Body of pancreas (tissue), 4 donors: ENCODE data around the gene SEMA4C.

ENCODE experiments used
- CTCF ChIP-seq, 7 experiments: fragments of 450-650 bp in 4 of 7; fragments of 200-600 bp in 3 of 7; sonication (generic) in 3 of 7; IDR thresholded peaks; one replicate each; pipeline ENCODE4 v1.5.1; 2016 to 2019; ENCODE audit warnings: antibody characterized with exemption in 7 of 7
- POLR2A ChIP-seq, 3 donors: fragments of 450-650 bp; IDR thresholded peaks; one replicate each; pipeline ENCODE4 v1.6.1; 2016; ENCODE audit warnings: antibody characterized with exemption in 3 of 3, mild to moderate bottlenecking in 2 of 3

- TF ChIP-seq CTCF (IDR thresholded peaks at IDR 0.05) = no peak
- no peak for TF ChIP-seq POLR2A (IDR thresholded peaks at IDR 0.05)
These were observed 49.1 kb upstream of the SEMA4C start for GRCh38 chr2:96918754-96919550.
